HG03575 (cell line): ENCODE data around the gene AKT2.
A peak's percentile ranks its signal among the peaks of the same experiment; 100 is the strongest.

Experiments
- ATAC-seq: cut with Tn5 transposase; IDR thresholded peaks from one replicate; pipeline ENCODE4 v1.9.1; 2021; ENCODE audit not compliant: unreplicated experiment, insufficient number of reproducible peaks, low FRiP score; ENCODE audit errors: extremely low read depth

Gene AKT2

GRCh38 chr19:40303765-40304164 is 18.6 kb upstream of the AKT2 start:
- no peak for ATAC-seq

GRCh38 chr19:40302224-40303011 is 17.3 kb upstream of the AKT2 start:
- no peak for ATAC-seq

- ATAC-seq, result no peak
Observed at GRCh38 chr19:40300668-40301067, 15.5 kb upstream of the AKT2 start.

- ATAC-seq, result no peak
Observed at GRCh38 chr19:40298026-40298425, 12.9 kb upstream of the AKT2 start.

GRCh38 chr19:40294560-40294959 is 9.4 kb upstream of the AKT2 start:
- ATAC-seq, result no peak

- no peak for ATAC-seq
Observed at GRCh38 chr19:40286971-40287421, 1.9 kb upstream of the AKT2 start.

GRCh38 chr19:40286235-40286970 is 1.3 kb upstream of the AKT2 start:
- no peak for ATAC-seq

GRCh38 chr19:40285353-40286234 is 449 bp upstream of the AKT2 start:
- peak; percentile 74 for ATAC-seq

- ATAC-seq, result no peak
Observed at GRCh38 chr19:40284251-40284500, 969 bp downstream of the AKT2 start.

GRCh38 chr19:40283414-40284250 is 1.5 kb downstream of the AKT2 start:
- no peak for ATAC-seq

- ATAC-seq, result no peak
Observed at GRCh38 chr19:40282920-40283319, 2.2 kb downstream of the AKT2 start.

- no peak for ATAC-seq
Observed at GRCh38 chr19:40282209-40282580, 3.0 kb downstream of the AKT2 start.

- no peak for ATAC-seq
Observed at GRCh38 chr19:40281381-40282208, 3.5 kb downstream of the AKT2 start.

- ATAC-seq, result no peak
Observed at GRCh38 chr19:40280608-40281221, 4.4 kb downstream of the AKT2 start.

- no peak for ATAC-seq
Observed at GRCh38 chr19:40279761-40280607, 5.2 kb downstream of the AKT2 start.

GRCh38 chr19:40279120-40279551 is 6.0 kb downstream of the AKT2 start:
- no peak for ATAC-seq
